Caco-2 (cell line): ENCODE measurements around the gene GTF2F1. TPM values are rescaled to one million over a fixed set of nuclear protein-coding genes. Genes with fewer than 3 reads are reported as not detected.

Experiments
- BruUV-seq: library from RNA; stranded (reverse); fragments of 400-500 nt; replicated peaks from 2 replicates; lab custom pipeline; 2021; lab: Mats Ljungman, UMichigan
- CTCF ChIA-PET: fragments of 300-600 bp; sonication (Branson Sonifier 250); formaldehyde crosslinking; loops from one replicate; lab custom pipeline; 2022; ENCODE audit warnings: antibody characterized with exemption; lab: Charles Lee
- POLR2A ChIA-PET: fragments of 300-600 bp; sonication (Branson Sonifier 250); formaldehyde crosslinking; loops from one replicate; lab custom pipeline; 2022; ENCODE audit warnings: antibody characterized with exemption; lab: Charles Lee
- DNase-seq, 2 experiments: peaks; one replicate each; pipeline versions ENCODE4 v3.0.0 to v3.0.0-alpha.2; 2020 to 2022
- H3K27me3 ChIP-seq: replicated peaks from 2 replicates; pipeline ENCODE4 v1.6.0; 2011; ENCODE audit warnings: low read length; ENCODE audit not compliant: control insufficient read depth, insufficient read depth
- H3K36me3 ChIP-seq: 2 replicates; pipeline ENCODE4 v1.5.1; 2011; ENCODE audit warnings: low read length; ENCODE audit not compliant: control insufficient read depth, insufficient read depth
- H3K4me1 ChIP-seq: fragments of 250-450 bp; sonication (Bioruptor Pico); 2 replicates; pipeline ENCODE4 v1.5.1; 2020; ENCODE audit warnings: mild to moderate bottlenecking
- H3K4me3 ChIP-seq: 2 replicates; pipeline ENCODE4 v1.5.1; 2011; ENCODE audit warnings: low read depth, mild to moderate bottlenecking, control low read depth, low read length
- H3K9me3 ChIP-seq: fragments of 250-450 bp; sonication (Bioruptor Pico); 2 replicates; pipeline ENCODE4 v1.5.1; 2020; ENCODE audit warnings: mild to moderate bottlenecking, moderate library complexity
- H3K27ac Mint-ChIP-seq: one replicate; pipeline ENCODE4 v1.8.0; 2022; ENCODE audit warnings: mixed read lengths; ENCODE audit not compliant: unreplicated experiment
- H3K27me3 Mint-ChIP-seq: one replicate; pipeline ENCODE4 v1.8.0; 2022; ENCODE audit warnings: mixed read lengths; ENCODE audit not compliant: insufficient read depth, unreplicated experiment
- H3K36me3 Mint-ChIP-seq: one replicate; pipeline ENCODE4 v1.8.0; 2022; ENCODE audit warnings: mild to moderate bottlenecking, mixed read lengths; ENCODE audit not compliant: insufficient read depth, unreplicated experiment
- H3K4me1 Mint-ChIP-seq: one replicate; pipeline ENCODE4 v1.8.0; 2022; ENCODE audit warnings: low read depth, mixed read lengths; ENCODE audit not compliant: unreplicated experiment
- H3K4me3 Mint-ChIP-seq: one replicate; pipeline ENCODE4 v1.8.0; 2022; ENCODE audit warnings: mild to moderate bottlenecking, moderate library complexity, mixed read lengths; ENCODE audit not compliant: unreplicated experiment
- H3K9me3 Mint-ChIP-seq: one replicate; pipeline ENCODE4 v1.8.0; 2022; ENCODE audit warnings: mixed read lengths; ENCODE audit not compliant: unreplicated experiment
- CTCF ChIP-seq, 2 experiments: fragments of 200-600 bp in 1 of 2; IDR thresholded peaks; 1 replicate in 1 of 2; 2 replicates in 1 of 2; pipeline versions ENCODE4 v1.5.1 to v1.8.0; 2011 to 2022; ENCODE audit warnings: antibody characterized with exemption in 1 of 2, control low read depth in 1 of 2, inconsistent platforms in 1 of 2, low read depth in 1 of 2, low read length in 1 of 2, mild to moderate bottlenecking in 1 of 2, moderate library complexity in 1 of 2; ENCODE audit not compliant: insufficient read depth in 1 of 2, severe bottlenecking in 1 of 2, unreplicated experiment in 1 of 2
- intact Hi-C: fragments of 100-400 bp; cut with micrococcal nuclease; formaldehyde crosslinking; loops from one replicate; pipeline ENCODE4 v1.10.0; 2022; ENCODE audit not compliant: unreplicated experiment
- total RNA-seq: library from RNA; stranded (reverse); gene quantifications from 2 replicates; pipeline ENCODE4 v1.2.3, GENCODE V29; 2022

Gene GTF2F1
- total RNA-seq, 1 experiment from 2014 or later: 77.4 TPM

DNA sequence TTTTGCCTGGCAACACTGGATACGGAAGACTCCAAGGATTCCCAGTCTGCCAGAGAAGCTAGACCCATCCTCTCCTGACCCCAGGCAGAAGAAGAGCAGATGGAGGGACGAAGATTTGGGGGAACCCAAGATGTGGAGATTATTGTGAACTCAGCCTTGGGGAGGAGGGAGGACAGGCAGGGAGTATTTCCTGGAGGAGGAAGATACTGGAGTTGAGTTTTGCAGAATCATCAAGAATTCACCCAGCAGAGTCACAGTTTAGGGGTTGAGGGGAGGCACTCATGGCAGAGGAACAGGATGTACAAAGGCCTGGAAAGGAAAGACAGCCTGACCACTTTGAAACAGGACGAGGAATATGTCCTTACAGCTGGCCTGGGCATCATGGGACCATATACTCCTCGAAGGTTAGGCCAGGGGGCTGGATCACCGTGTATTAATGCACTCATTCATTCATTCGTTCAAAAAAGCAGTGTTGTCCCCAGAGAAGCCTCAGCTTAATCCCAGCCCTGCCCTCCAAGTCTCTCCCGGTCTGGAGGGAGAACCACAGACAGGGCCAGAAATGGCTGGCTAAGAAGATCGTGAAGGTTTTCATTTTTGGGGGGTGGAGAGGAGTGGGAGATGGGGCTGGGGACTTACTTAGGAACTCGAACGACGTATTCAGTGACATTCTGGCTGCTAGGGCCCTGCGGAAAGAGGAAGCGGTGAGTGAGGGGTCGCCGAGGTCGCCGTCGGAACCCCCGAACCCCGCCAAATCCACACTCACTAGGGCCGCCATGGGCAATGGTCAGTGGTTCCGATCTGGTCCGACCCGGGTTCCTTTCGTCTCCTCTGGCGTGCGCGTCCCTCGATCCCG, 517 bp downstream of the GTF2F1 start:
- Mint-ChIP-seq H3K36me3 (peaks cover 54% of the 10 kb centered on the region), H3K27ac (peak overlapping the region; percentile 88), H3K4me1 (peaks cover 15% of the 10 kb centered on the region), H3K9me3 (no peaks in the 10 kb centered on the region), H3K4me3 (peak overlapping the region; percentile 85), H3K27me3 (no peaks in the 10 kb centered on the region)
- no peak for DNase-seq
- Histone ChIP-seq H3K4me3 (peak overlapping the region; percentile 83), H3K36me3 (peaks cover 4% of the 10 kb centered on the region), H3K4me1 (peaks cover 5% of the 10 kb centered on the region), H3K9me3 (no peaks in the 10 kb centered on the region), H3K27me3 (no peaks in the 10 kb centered on the region)
- TF ChIP-seq CTCF (IDR thresholded peaks at IDR 0.05; ENCODE audit: insufficient read depth in 1 of 2, low read depth in 1 of 2, low read length in 1 of 2, severe bottlenecking in 1 of 2, unreplicated experiment in 1 of 2): no peak
- ChIA-PET POLR2A (interaction anchor here (0.6 to 1.9 kb wide), 3 partner anchors 10 to 342 kb away, joined by 3 to 21 read pairs (median 5); partner anchors contain the start of gene ALKBH7), CTCF (interaction anchor here (0.5 to 1.4 kb wide), 4 partner anchors 15 to 489 kb away, joined by 3 to 9 read pairs (median 4); partner anchors contain the start of gene ALKBH7)
- TSS peak; percentile 69 for BruUV-seq
- intact Hi-C loops: loop anchor here (1.0 to 2.0 kb wide), 2 partner anchors 11 to 20 kb away; partner anchors contain the start of gene ALKBH7

DNA sequence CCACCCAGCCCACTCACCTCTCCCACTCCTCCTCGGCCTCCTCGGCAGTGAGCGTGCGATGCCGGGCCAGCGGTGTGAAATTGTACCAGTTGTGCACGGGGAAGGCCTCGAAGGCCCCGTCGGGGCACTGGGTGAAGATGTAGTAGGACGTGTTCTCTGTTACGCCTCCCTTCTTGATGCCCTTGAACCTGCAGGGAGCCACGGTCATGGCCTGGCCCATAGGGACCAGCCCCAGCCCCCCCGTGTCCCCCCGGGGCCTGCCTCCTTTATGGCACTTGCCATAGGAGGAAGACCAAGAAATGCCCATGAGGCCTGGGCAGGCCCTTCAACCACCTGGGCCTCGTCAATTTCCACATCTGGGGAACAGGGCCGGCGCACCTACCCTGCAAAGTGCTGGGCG, 5.6 kb downstream of the GTF2F1 start:
- BruUV-seq: no TSS peak
- Histone ChIP-seq H3K9me3 (no peaks in the 10 kb centered on the region), H3K4me3 (no peak overlapping the region), H3K36me3 (peaks cover 4% of the 10 kb centered on the region), H3K4me1 (no peaks in the 10 kb centered on the region), H3K27me3 (no peaks in the 10 kb centered on the region)
- no peak for DNase-seq
- peaks cover 91% of the 10 kb centered on the region for H3K36me3 Mint-ChIP-seq
- ChIA-PET CTCF (no interaction called here), POLR2A (no interaction called here)
- intact Hi-C loops: no loop called here
- H3K27me3 Mint-ChIP-seq: no peaks in the 10 kb centered on the region
- H3K4me1 Mint-ChIP-seq: peaks cover 7% of the 10 kb centered on the region
- H3K27ac Mint-ChIP-seq: no peak overlapping the region
- no peak overlapping the region for H3K4me3 Mint-ChIP-seq
- H3K9me3 Mint-ChIP-seq: no peaks in the 10 kb centered on the region
- TF ChIP-seq CTCF (IDR thresholded peaks at IDR 0.05; ENCODE audit: insufficient read depth in 1 of 2, low read depth in 1 of 2, low read length in 1 of 2, severe bottlenecking in 1 of 2, unreplicated experiment in 1 of 2): no peak

DNA sequence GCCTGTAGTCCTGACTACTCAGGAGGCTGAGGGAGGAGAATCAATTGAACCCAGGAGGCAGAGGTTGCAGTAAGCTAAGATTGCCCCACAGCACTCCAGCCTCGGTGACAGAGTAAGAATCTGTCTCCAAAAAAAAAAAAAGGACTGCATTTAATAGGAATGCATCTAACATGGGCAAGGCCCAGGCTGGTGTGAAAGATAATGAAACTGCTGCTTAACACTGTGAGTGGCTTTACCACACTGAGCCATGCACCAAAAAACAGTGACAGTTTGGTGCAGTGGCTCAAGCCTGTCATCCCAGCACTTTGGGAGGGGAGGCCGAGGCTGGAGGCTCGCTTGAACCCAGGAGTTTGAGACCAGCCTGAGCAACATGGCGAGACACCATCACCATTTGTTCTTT, 8.6 kb downstream of the GTF2F1 start:
- POLR2A ChIA-PET: interaction anchor here (0.6 kb wide), 1 partner anchor 23 kb away, joined by 14 read pairs; the partner anchor contains the start of gene CLPP

More for the DNA sequence above, 8.6 kb downstream of the GTF2F1 start:
- Mint-ChIP-seq H3K4me3 (no peak overlapping the region), H3K4me1 (no peaks in the 10 kb centered on the region), H3K9me3 (no peaks in the 10 kb centered on the region), H3K27me3 (no peaks in the 10 kb centered on the region), H3K27ac (no peak overlapping the region), H3K36me3 (peaks cover 98% of the 10 kb centered on the region)
- intact Hi-C loops: no loop called here
- no peak for TF ChIP-seq CTCF (IDR thresholded peaks at IDR 0.05; ENCODE audit: insufficient read depth in 1 of 2, low read depth in 1 of 2, low read length in 1 of 2, severe bottlenecking in 1 of 2, unreplicated experiment in 1 of 2)
- H3K4me1 ChIP-seq: no peaks in the 10 kb centered on the region
- no peaks in the 10 kb centered on the region for H3K27me3 ChIP-seq
- peaks cover 2% of the 10 kb centered on the region for H3K36me3 ChIP-seq
- no peak overlapping the region for H3K4me3 ChIP-seq
- CTCF ChIA-PET: no interaction called here
- no peaks in the 10 kb centered on the region for H3K9me3 ChIP-seq
- no peak for DNase-seq
- BruUV-seq: no TSS peak
